ENCODE measurements around the gene NEUROG2. TPM values are rescaled to one million over a fixed set of nuclear protein-coding genes. Genes with fewer than 3 reads are reported as not detected.
"Not testable (repeated sequence)": the region's sequence is repeated elsewhere in the genome, so short reads cannot be mapped to it uniquely, and the experiment has no call there.

The NEUROG2 gene
- not detected in 2 replicates for total RNA-seq

DNA sequence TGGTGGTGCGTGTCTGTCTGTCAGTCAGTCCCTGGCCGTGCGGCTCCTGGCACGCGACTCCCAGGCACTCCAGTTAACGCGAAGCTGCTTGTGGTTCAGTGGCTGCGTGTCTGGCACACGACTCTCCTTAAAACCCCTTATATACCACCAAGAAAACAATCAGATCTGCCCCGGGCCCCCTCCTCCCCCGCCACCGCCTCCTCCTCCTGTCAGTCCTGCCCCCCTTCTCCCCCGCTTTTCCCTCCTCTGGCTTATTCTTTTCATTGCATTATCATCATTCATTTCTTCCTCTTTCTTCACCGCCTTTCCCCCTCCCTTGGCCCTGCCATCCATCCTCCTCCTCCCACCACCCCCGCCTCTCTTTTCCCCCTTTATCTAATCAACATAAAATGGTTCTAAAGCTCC lies at the start of gene NEUROG2:
Gene NEUROG2, minus strand, starts transcription at position 115 of the 405 bp plus-strand sequence. CDS start 705 bp downstream, outside the sequence.
- DNase-seq (ENCODE audit: extremely low read depth, low read depth, low spot score): no peak

DNA sequence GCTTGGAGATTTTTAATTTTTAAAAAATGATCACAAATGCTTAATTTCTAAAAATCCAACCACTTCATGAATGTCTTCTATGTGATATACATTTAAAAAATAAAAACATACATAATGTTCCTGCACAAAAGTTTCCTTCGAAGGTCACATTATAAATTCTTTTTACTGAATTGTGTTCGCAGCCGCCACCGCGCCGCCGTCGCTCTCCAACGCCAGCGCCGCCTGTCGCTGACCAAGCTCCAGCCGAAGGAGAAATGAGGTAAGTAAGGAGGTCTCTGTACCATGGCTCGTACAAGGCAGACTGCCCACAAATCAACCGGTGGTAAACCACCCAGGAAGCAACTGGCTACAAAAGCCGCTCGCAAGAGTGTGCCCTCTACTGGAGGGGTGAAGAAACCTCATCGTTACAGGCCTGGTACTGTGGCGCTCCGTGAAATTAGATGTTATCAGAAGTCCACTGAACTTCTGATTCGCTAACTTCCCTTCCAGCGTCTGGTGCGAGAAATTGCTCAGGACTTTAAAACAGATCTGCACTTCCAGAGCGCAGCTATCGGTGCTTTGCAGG lies 48.8 kb upstream of the NEUROG2 start:
- no peak for DNase-seq (ENCODE audit: extremely low read depth, low read depth, low spot score)

DNA sequence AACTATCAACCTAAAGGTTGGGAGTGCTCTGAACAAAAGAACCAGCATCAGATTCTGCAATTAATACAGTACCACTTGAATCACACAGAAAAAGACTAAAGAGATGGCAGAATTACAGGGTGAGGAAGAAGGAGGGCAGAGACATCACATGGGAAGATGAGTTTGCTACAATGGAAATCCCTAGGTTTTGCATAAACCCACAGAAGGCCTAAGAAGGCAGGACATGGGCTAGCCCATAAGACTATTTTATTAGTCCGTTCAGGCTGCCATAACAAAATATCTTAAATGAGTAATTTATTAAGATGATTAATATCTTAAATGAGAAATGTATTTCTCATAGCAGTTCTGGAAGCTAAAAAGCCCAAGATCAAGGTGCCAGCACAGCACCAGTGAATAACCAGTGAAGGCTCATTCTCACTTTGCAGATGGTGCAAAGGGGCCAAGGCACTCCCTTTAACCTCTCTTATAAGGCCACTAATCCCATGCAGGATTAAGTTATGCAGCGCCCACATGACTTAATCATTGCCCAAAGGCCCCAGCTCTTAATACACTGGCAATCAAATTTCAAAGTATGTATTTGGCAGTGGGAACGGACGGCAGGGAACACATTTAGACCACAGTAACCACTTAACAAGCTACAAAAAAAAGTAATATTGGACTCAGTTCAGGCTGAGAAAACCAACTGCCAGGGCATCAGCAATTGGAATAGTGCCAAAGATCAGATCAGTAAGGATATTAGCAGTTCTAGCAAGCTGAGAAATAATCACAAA lies 47.6 kb upstream of the NEUROG2 start:
- no peak for DNase-seq (ENCODE audit: extremely low read depth, low read depth, low spot score)

DNA sequence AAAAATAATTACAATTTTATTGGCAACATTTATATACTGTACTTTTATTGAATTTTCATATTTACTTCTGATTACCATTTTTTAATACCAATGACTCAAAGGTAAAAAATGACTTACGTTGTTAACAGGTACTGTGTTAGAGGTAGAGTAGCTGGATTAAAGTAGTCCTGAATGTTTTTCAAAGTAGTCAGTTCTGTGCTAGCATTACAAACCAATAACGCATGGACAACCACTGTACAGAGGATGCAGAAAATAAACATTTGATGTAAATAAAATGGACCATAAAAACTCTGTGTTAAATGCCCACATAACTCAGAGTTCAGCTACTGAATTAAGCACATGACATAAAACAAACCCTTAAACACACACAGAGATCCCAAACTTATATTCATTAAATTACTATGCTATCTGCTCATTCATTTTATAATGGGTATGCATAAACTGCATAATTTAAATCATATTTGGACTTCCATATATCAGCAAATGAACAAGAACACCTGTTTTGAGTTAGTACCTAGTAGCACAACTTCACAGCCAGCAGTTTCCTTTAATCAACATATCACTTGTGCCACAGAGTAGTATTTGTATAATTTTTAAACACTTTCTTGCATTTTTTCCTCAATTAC lies 46.4 kb upstream of the NEUROG2 start:
- DNase-seq (ENCODE audit: extremely low read depth, low read depth, low spot score): no peak

DNA sequence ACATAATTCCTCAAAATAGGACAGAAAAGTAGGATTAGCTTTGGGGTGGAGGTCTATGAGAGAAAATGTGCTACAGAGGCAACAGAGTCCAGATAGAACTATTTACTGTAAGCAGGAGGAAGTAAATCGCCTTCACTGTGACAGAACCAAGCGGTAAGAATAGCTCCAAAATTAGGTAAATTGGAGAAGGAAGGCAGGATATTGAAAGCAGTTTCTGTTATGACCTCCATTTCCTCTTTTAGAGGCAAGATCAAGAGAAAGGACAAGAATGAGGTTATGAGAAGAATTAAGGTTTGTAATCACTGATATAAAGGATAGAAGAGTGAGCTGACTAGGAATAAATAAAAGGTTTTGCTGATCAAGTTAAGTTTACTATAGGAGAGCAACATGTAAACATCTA lies 44.1 kb upstream of the NEUROG2 start:
- no peak for DNase-seq (ENCODE audit: extremely low read depth, low read depth, low spot score)

DNA sequence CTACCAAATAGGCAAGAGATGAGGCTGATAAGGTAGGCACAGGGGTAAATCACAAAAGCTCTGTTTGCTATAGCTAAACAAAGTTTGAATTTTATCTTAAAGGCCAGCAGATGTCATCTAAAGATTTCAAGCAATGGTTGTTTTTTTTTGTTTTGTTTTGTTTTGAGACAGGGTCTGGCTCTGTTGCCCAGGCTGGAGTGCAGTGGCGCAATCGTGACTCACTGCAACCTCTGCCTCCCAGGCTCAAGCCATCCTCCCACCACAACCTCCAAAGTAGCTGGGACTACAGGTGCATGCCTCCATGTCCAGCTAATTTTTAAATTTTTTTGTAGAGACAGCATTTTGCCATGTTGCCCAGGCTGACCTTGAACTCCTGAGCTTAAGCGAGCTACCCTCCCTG lies 43.1 kb upstream of the NEUROG2 start:
- no peak for DNase-seq (ENCODE audit: extremely low read depth, low read depth, low spot score)

DNA sequence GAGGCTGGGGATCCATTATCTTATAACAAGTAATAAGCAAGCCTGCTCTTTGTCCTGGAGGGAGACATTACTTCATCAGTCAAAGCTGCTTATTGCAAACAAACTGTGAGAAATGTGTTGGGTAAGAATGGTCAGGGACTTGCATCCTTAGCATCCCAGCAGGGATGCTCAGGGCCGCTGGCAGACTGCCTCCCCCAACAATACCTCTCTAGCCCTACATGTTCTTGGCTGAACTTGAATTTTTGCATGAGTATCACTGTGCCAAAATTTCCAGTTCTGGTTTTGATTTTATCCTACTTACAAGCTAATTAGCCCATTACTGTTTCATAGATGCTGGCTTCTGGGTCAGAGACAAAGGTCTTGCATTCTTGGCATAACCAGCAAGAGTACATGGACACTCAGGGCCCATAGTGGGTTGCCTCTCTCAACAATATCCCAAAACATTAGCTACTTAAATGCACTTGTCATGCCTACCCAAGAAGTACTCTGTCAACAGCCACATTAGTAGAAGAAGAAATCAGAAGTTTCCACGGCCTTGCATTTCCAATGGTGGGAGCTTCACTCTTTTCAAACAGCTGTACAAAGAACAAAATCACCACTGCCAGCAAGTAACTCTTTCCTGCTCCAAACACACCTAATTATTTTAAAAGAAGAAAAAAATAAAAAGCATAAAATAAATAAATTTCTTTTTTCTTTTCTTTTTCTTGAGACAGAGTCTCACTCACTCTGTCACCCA lies 41.9 kb upstream of the NEUROG2 start:
- no peak for DNase-seq (ENCODE audit: extremely low read depth, low read depth, low spot score)

DNA sequence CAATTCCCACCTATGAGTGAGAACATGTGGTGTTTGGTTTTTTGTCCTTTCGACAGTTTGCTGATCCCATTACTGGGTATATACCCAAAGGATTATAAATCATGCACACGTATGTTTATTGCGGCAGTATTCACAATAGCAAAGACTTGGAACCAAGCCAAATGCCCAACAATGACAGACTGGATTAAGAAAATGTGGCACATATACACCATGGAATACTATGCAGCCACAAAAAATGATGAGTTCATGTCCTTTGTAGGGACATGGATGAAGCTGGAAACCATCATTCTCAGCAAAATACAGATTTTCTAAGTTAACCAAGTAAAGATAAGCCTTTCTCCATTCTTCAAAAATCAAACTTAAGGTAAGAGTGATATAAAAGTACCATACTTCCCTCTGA lies 38.3 kb upstream of the NEUROG2 start:
- DNase-seq (ENCODE audit: extremely low read depth, low read depth, low spot score): not testable (repeated sequence)

DNA sequence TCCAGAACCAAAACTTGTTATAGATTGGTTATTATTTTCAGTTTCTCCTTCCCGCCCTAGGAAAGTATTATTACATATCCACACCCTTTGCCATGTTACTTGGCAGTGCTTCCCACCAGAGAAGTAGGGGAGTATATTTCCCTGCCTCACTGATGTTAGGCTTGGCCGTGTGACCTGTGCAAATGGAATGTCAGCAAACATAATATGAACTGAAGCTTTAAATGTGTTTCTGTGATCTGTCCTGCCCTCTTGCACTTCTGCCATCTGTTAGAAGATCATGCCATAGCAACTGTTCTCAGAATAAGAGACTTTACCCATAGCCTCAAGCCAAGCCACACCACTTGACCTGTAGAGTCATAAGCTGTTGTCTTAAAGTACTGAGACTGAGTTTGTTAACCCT lies 36.7 kb upstream of the NEUROG2 start:
- no peak for DNase-seq (ENCODE audit: extremely low read depth, low read depth, low spot score)

DNA sequence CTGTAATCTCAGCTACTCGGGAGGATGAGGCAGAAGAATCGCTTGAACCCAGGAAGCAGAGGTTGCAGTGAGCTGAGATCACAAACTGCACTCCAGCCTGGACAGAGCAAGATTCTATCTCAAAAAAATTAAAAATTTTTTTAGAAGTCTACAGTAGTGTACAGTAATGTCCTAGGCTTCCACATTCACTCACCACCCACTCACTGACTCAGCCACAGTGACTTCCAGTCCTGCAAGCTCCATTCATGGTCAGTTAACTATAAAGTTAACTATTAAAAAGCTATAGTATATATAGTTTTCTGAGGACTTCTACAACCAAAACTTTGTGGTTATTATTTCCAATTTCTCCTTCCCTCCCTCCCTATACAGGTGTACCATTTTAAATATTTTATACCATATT lies 34.7 kb upstream of the NEUROG2 start:
- DNase-seq (ENCODE audit: extremely low read depth, low read depth, low spot score): no peak

DNA sequence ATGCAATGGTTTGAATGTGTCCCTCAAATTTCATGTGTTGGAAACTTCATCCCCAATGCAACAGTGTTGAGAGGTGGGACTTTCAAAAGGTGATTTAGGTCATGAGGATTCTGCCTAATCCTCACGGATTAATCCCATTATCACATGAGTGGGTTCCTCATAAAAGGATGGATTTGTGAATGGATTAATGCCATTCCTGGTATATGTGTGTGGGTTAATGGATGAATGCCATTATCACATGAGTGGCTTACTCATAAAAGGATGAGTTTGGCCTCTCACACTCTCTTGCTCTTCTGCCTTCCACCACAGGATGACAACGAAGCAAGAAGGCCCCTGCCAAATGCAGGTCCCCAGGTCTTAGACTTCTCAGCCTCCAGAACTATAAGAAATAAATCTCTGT lies 30.5 kb upstream of the NEUROG2 start:
- DNase-seq (ENCODE audit: extremely low read depth, low read depth, low spot score): no peak

DNA sequence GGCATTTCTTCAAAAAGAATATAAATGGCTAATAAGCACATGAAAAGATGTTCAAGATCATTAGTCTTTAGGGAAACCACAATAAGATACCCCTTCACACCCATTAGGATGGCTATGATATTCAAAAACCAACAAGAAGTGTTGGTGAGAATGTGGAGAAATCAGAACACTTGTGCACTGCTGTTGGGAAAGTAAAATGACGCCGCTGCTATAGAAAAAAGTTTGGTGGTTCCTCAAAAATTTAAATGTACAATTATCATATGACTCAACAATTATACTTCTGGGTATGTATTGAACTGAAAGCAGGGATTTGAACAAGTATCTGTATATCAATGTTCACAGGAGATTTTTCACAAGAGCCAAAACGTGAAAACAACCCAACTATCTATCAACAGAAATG lies 29.4 kb upstream of the NEUROG2 start:
- no peak for DNase-seq (ENCODE audit: extremely low read depth, low read depth, low spot score)

DNA sequence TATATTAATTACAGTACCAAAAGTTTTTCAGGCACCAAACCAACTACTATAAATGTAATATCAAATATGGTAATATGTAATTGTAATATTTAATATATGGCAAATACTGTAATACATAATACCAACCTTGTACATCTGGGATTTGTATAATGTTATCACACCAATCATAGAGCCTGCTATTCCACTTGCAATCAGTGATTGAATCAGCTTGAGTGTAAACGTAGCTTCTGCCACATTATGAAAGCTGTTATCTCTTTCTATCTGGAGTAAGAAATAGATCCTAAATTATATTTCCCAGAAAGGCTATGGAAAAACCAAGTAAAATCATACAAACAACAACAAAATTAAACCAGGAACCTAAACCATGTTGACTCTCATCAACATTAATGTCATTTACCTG lies 24.7 kb upstream of the NEUROG2 start:
- no peak for DNase-seq (ENCODE audit: extremely low read depth, low read depth, low spot score)

DNA sequence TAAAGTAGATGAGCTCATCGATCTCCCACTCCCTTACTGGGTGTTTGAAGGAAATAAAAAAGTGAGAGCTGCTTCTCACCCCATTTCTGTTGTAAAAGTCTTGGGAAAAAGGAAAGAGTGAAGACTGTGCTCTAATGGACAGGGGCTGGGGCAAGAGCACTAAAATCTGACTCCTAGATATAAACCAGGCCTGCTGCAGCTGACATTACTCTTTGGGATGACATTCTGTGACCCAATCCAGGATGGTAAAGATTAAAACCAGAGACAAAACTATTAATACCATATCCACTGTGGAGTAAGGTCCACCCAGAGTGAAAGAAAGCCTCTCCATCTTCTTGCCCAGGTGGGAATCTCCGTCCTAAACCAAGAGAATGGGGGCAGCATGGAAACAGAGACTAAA lies 20.1 kb upstream of the NEUROG2 start:
- no peak for DNase-seq (ENCODE audit: extremely low read depth, low read depth, low spot score)

DNA sequence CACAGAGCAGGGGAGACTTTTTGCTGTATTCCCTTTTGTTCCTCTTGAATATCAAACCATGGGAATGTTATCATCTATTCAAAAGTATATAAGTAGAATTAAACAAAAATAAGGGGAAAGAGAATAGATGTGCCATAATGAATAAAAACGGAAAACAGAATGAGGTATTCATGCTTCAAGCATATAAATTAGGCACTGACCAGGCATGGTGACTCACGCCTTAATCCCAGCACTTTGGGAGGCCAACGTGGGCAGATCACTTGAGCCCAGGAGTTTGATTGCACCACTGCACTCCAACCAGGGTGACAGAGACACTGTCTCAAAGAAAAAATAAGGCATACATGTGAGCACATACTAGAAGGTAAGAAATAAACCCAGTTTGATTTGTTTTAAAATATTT lies 16.3 kb upstream of the NEUROG2 start:
- DNase-seq (ENCODE audit: extremely low read depth, low read depth, low spot score): no peak

DNA sequence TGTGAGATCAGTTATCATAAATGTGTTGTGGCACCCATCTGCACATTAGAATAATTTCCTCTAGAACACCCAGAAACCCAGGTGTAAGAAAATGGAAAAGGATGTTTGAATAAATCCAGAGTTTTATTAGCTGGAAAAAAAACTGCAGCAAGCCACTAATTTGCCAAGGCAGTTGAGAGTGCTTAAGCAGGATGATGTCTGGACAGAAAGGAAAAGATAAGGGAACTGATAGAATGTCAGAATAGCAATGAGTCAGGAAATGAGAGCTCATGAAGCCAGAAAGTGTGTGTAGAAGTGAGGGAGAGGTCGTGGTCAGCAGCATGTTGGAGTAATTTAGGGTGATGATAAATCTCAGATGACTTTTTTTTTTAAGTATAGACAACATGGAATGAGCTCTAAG lies 15.2 kb upstream of the NEUROG2 start:
- DNase-seq (ENCODE audit: extremely low read depth, low read depth, low spot score): no peak

DNA sequence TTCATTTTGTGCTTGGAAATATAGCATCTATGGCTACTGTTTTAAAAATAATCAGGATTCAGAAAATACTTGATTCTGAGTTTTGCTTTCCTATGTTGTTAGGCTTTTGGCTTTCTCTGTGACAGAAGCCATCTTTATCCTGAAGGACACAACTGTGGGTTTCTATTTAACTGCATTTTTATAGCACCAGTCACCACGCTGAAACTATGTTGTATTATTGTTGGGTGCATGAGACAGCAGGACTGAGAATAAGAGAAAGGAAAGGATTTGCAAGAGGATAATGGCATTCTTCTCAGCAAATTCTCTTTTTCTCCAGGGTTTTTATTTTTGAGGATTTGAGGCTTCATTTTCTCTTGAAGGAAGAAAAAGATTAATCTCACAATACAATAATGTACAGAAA lies 10.1 kb upstream of the NEUROG2 start:
- DNase-seq (ENCODE audit: extremely low read depth, low read depth, low spot score): no peak

DNA sequence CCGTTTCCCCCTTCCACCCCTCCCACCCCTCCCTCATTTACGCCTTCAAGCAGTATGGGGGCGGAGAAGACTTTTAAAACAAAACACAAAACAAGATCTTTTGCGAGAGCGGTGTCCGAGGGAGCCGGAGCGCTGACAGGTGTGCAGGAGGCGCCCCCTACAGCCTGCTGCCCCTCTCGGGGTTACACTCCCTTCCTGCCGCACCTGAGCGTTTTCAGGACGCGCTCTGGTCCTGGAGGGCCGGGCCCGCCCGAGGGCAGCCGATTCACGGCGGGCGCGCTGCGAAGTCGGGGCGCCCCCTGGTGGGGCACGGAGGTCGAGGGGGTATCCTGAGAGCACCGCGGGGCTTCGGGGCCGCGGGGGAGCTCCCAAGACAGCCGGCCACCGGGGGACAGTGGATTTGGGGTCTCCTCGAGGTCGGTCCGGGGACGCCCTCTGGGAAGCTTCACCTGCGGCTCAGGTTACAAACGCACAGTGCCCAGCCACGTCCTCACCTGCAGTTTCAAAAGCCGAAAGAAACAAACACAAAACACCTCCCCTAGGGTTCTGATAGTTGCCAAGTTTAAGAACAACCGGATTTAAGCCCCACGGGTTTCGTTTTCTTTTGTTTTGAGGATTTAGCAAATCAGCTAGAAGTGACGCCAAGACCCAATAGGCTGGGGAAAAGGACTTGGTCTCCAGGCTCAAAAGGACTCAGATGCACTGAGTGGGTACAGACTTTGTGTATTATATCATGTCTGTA lies 8.0 kb upstream of the NEUROG2 start:
- no peak for DNase-seq (ENCODE audit: extremely low read depth, low read depth, low spot score)

DNA sequence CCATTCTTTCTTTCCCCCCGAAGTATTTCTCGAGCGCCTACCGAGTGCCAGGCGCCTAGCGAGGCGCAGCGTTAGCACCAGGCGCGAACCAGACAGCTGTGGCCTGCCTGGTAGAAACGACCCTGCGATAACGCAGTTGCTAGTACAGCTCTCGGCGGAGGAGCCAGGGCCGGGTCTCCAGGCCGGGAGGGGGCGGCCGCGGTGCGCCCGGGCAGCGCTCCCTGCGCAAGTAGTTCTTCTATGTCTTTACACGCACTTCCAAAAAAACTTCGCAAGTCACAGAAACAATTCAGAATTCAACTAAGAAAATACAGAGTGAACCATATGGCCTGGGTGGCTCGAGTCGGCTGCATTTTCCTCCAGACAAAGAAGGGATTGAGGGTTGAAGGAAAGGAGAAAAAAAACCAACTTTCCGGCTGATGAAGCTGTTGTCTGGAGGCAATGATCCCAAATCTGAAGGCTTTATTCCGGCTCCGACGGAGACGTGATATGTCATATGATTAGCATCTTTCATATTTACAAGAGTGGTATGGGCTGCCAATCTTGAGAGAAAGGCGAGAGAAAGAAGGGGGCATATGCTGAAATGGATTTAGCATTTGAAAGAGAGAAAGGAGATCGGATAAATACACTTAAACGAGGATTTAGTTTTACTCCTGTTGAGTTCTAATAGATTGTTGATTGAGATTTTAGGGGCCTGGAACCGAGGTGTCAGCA lies 7.2 kb upstream of the NEUROG2 start:
- DNase-seq (ENCODE audit: extremely low read depth, low read depth, low spot score): no peak

DNA sequence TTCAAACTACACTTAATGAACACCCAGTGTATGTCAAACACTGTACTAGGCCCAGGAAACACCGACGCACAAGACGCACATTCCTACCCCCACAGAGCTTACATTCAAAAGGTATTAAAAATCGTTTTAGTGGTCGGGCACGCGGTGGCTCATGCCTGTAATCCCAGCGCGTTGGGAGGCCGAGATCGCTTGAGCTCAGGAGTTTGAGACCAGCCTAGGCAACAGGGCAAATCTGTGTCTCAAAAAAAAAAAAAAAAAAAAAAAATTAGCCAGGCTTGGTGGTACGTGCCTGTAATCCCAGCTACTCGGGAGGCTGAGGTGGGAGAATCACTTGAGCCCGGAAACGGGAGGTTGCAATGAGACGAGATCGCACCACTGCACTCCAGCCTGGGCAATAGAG lies 6.5 kb upstream of the NEUROG2 start:
- not testable (repeated sequence) for DNase-seq (ENCODE audit: extremely low read depth, low read depth, low spot score)

All from glomerular endothelial cell (primary cell).